Thyroid gland (tissue), 4 donors: ENCODE results near the gene NEFH. TPM values are rescaled to one million over a fixed set of nuclear protein-coding genes. Genes with fewer than 3 reads are reported as not detected.

Experiments used
- DNase-seq, 2 donors: peaks; one replicate each; pipeline ENCODE4 v3.0.0-alpha.2; 2019
- H3K27ac ChIP-seq, 3 donors: fragments of 200-600 bp; sonication (generic); 1 replicate in 2 of 3; 2 replicates in 1 of 3; pipeline ENCODE4 v1.5.1; 2016 to 2019; ENCODE audit warnings: mild to moderate bottlenecking in 1 of 3, moderate library complexity in 1 of 3
- H3K27me3 ChIP-seq: fragments of 200-600 bp; sonication (generic); one replicate; pipeline ENCODE4 v1.5.1; 2019
- H3K36me3 ChIP-seq, 2 donors: fragments of 200-600 bp; sonication (generic); one replicate each; pipeline ENCODE4 v1.5.1; 2016 to 2019
- H3K4me1 ChIP-seq, 2 donors: fragments of 200-600 bp; sonication (generic); one replicate each; pipeline ENCODE4 v1.5.1; 2017 to 2019
- H3K4me3 ChIP-seq, 3 donors: fragments of 200-600 bp; sonication (generic); replicated peaks in 1 of 3; 1 replicate in 2 of 3; 2 replicates in 1 of 3; pipeline ENCODE4 v1.5.1; 2016; ENCODE audit warnings: mild to moderate bottlenecking in 1 of 3
- H3K9me3 ChIP-seq: fragments of 200-600 bp; sonication (generic); one replicate; pipeline ENCODE4 v1.5.1; 2017
- POLR2A ChIP-seq, 2 donors: fragments of 450-650 bp; IDR thresholded peaks; one replicate each; pipeline ENCODE4 v1.6.1; 2017; ENCODE audit warnings: antibody characterized with exemption in 2 of 2, mild to moderate bottlenecking in 2 of 2, moderate library complexity in 1 of 2
- WGBS, 2 donors: methylation state at CpG; one replicate each; pipeline ENCODE4 v1.1.5; 2017; 5-methylcytosine and 5-hydroxymethylcytosine counted together
- intact Hi-C: fragments of 100-400 bp; cut with DNase I; formaldehyde crosslinking; loops from one replicate; pipeline ENCODE4 v1.15.1; 2023
- total RNA-seq, 4 donors: library from RNA; depleted of rRNA; stranded (reverse); fragments of >200 nt; gene quantifications; one replicate each; pipeline ENCODE4 v1.2.3, GENCODE V29; 2016
- TF ChIP-seq, protein P1 (sequence below), 6 experiments: fragments of 200-600 bp in 3 of 6; fragments of 450-650 bp in 3 of 6; sonication (generic) in 3 of 6; IDR thresholded peaks; one replicate each; pipeline ENCODE4 v1.5.1; 2016 to 2019; ENCODE audit warnings: antibody characterized with exemption in 6 of 6, mild to moderate bottlenecking in 2 of 6, inconsistent platforms in 1 of 6, moderate library complexity in 1 of 6

Gene NEFH
- total RNA-seq, 4 donors from 2014 or later: 0.27 to 0.44 (median 0.33) TPM; not detected in 1

DNA sequence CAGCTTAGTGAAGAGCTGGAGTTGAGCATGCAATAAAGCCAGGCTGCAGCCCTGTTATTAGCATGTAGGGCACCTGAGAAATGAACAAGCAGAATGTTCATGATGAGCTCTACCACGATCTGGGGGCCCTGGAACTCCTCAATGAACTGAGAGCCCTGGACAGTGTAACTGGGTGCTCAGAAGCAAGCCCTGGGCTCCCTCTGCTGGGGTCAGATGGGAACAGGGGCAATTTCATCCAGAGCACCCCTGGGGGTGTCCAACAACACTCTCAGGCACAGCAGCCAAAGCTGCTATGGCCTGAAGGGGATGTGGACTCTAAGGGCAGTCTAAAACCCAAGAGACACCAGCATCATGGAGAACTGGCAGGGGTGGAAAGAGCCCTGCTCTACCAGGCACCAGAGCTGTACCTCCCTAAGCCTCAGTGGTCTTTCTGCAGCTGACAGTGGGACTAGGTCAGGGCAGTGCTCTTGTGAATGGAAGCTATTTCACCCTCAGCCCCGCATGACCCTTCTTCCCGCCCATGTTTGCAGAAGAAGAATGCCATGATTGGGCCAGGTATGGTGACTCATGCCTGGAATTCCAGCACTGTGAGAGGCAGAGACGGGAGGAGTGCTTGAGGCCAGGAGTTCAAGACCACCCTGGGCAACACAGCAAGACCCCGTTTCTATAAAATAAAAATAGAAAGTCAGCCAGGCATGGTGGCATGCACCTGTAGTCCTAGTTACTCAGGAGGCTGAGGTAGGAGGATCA lies 44.6 kb downstream of the NEFH start:
- intact Hi-C loops: no loop called here
- Histone ChIP-seq H3K9me3 (no peaks in the 10 kb centered on the region), H3K36me3 (peaks cover 60 to 67% of the 10 kb centered on the region in 2 donors)

DNA sequence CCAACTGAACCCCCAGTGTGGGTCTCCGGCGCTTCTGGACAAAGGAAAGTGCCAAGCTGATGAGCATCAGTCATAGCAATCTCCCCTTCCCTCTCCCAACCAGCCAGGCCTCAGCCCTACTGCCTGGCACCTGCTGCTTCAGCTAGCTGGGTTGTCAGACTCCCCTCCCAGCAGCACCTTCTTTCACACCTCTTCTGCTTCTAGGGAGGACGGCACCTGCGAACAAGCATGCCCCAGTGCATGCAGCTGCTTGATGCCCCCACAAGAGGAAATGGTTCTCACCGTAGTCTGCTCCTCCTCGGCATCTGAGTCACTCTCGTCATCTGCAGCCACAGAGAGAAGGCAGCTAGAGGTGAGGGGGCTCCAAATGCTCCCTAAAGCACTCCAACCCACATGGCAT lies 48.1 kb downstream of the NEFH start:
- TF ChIP-seq, protein P1, sequence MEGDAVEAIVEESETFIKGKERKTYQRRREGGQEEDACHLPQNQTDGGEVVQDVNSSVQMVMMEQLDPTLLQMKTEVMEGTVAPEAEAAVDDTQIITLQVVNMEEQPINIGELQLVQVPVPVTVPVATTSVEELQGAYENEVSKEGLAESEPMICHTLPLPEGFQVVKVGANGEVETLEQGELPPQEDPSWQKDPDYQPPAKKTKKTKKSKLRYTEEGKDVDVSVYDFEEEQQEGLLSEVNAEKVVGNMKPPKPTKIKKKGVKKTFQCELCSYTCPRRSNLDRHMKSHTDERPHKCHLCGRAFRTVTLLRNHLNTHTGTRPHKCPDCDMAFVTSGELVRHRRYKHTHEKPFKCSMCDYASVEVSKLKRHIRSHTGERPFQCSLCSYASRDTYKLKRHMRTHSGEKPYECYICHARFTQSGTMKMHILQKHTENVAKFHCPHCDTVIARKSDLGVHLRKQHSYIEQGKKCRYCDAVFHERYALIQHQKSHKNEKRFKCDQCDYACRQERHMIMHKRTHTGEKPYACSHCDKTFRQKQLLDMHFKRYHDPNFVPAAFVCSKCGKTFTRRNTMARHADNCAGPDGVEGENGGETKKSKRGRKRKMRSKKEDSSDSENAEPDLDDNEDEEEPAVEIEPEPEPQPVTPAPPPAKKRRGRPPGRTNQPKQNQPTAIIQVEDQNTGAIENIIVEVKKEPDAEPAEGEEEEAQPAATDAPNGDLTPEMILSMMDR (IDR thresholded peaks at IDR 0.05): no peak
- no peak for TF ChIP-seq POLR2A (IDR thresholded peaks at IDR 0.05)
- DNase-seq: no peak
- Histone ChIP-seq H3K27ac (no peak overlapping the region), H3K4me1 (no peaks in the 10 kb centered on the region), H3K9me3 (no peaks in the 10 kb centered on the region), H3K4me3 (no peak overlapping the region), H3K36me3 (peaks cover 76% of the 10 kb centered on the region in 2 donors), H3K27me3 (no peaks in the 10 kb centered on the region)
- WGBS, 2 donors: 91 to 98% methylated on average over 7 of the region's 7 CpGs
- intact Hi-C loops: no loop called here

More for the DNA sequence above, 44.6 kb downstream of the NEFH start:
- no peaks in the 10 kb centered on the region for H3K27me3 ChIP-seq
- no peak overlapping the region for H3K27ac ChIP-seq
- DNase-seq: no peak
- no peak overlapping the region for H3K4me3 ChIP-seq
- H3K4me1 ChIP-seq: no peaks in the 10 kb centered on the region
- WGBS, 2 donors: 78 to 80% methylated on average over 4 to 5 of the region's 5 CpGs
- no peak for TF ChIP-seq POLR2A (IDR thresholded peaks at IDR 0.05)
- TF ChIP-seq, protein P1 (IDR thresholded peaks at IDR 0.05): peak in 2 of 6 experiments; percentile 16 to 21

DNA sequence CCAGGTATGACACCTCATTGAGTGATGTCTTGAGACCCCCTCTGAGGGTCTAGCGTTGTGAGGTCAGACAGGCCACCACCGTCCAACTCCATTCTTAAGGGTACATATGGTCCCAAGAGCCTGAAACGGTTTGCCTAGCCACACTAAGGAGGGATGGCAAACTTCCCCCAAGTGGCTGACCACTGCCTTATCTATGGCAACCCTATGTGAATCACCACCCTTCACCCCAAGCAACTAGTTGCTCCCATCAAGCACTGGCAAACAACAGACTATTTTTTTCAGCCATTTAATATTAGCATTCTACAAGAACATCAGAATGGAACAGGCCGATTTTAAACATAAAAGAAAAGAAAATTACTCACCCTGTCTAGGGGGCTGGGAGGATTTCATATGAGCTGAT lies 50.7 kb downstream of the NEFH start:
- H3K27me3 ChIP-seq: no peaks in the 10 kb centered on the region
- H3K9me3 ChIP-seq: no peaks in the 10 kb centered on the region
- intact Hi-C loops: no loop called here
- no peak for DNase-seq
- H3K4me1 ChIP-seq: no peaks in the 10 kb centered on the region
- peaks cover 66 to 70% of the 10 kb centered on the region in 2 donors for H3K36me3 ChIP-seq
- TF ChIP-seq, protein P1 (IDR thresholded peaks at IDR 0.05): no peak
- no peak for TF ChIP-seq POLR2A (IDR thresholded peaks at IDR 0.05)
- WGBS, 2 donors: 91 to 99% methylated on average over 4 of the region's 4 CpGs
- H3K4me3 ChIP-seq: no peak overlapping the region
- no peak overlapping the region for H3K27ac ChIP-seq

DNA sequence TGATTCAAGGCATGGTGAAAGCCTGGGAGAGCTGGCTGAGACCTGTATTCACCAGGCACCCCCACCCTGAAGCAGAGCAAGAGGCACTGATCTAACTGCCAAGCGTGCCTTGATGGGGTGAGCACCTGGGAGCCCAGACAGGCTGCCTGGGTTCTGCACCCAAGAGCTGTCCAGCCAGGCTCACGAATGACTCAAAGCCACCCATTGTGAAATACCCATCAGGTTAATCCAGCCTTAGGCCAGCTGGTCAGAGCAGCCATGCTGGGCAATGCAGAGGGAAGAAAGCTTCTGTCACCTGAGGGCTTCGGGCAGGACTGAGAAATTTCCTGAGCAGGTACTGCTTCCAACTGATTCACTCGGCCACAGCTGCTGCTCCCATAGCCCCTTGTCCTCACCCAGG lies 51.4 kb downstream of the NEFH start:
- WGBS, 2 donors: 92 to 95% methylated on average over 4 of the region's 4 CpGs
- no peaks in the 10 kb centered on the region for H3K4me1 ChIP-seq
- DNase-seq: no peak
- no peak for TF ChIP-seq POLR2A (IDR thresholded peaks at IDR 0.05)
- TF ChIP-seq, protein P1 (IDR thresholded peaks at IDR 0.05): no peak
- H3K9me3 ChIP-seq: no peaks in the 10 kb centered on the region
- H3K27me3 ChIP-seq: no peaks in the 10 kb centered on the region
- H3K27ac ChIP-seq: no peak overlapping the region
- H3K4me3 ChIP-seq: no peak overlapping the region
- intact Hi-C loops: no loop called here
- peaks cover 71 to 72% of the 10 kb centered on the region in 2 donors for H3K36me3 ChIP-seq

DNA sequence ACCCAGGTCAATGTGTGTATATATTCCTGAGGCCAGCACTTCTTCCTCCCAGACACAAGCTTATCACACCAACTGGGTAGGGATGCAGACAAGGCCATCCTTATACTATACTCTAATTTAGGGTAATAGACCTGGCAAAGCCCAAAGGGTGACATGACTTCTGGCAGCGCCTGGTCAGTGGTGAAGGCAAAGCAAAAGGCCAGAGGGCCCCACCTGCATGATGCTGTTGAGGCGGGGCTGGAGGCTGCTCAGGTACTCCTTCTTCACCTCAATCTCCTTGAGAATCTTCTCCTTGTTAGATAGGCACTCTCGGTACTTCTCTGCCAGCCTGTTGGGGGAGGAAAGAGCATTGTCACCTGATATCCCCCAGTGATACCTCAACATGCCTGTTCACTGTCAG lies 56.4 kb downstream of the NEFH start:
- no peaks in the 10 kb centered on the region for H3K27me3 ChIP-seq
- no peaks in the 10 kb centered on the region for H3K4me1 ChIP-seq
- DNase-seq: no peak
- peaks cover 71% of the 10 kb centered on the region in 2 donors for H3K36me3 ChIP-seq
- no peak for TF ChIP-seq POLR2A (IDR thresholded peaks at IDR 0.05)
- TF ChIP-seq, protein P1 (IDR thresholded peaks at IDR 0.05): no peak
- intact Hi-C loops: no loop called here
- no peaks in the 10 kb centered on the region for H3K9me3 ChIP-seq
- WGBS, 2 donors: 89 to 90% methylated on average over 3 of the region's 3 CpGs
- H3K4me3 ChIP-seq: no peak overlapping the region
- no peak overlapping the region for H3K27ac ChIP-seq
